Measurements from ENCODE around the gene F2. TPM values are rescaled to one million over a fixed set of nuclear protein-coding genes. Genes with fewer than 3 reads are reported as not detected.

F2 gene
- total and polyA plus RNA-seq, 2 of the 13 experiments (the other 11 are each of a cell fraction or from before 2014, with no cell fraction given), result 330 to 801 TPM

DNA sequence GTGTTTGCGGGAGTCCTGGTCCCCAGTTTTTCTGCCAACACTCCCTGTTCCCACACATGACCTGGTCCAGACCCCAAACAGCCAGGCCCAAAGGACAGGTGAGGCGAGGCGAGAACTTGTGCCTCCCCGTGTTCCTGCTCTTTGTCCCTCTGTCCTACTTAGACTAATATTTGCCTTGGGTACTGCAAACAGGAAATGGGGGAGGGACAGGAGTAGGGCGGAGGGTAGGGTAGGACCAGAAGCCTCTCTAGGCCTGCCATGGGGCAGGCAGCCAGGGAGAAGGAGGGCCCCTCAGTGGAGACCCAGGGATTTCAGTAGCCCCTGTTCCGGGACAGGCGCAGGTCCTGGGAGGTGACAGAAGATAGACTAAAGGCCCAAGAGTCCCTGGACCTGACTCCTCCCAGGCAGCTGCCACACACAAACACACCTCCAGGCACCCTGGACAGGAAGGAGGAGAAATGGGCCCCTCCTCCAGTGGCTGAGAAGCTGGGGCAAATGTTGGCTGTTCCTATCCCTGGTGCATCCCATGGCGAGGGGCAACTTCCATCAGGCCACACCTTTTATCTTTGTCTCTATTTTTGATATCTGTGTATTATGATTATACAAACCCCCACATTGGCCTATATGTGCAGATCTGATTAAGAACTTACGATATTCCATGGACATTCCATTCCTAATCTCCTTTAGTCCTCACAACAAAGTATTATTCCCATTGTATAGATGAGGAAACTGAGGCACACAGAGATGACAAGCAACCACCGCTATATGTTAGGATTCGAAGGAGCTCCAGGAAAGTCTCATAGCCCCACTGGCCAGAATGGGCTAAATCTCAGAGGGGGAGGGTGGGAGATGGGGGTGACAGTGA, 626 bp upstream of the F2 start:
- CTCF ChIA-PET (ENCODE audit: low intra/inter-chr PET ratio, low total read pairs), result no interaction called here
- DNase-seq (ENCODE audit: low spot score) (peak; percentile 98), ATAC-seq (peak; percentile 92), FAIRE-seq (peak; percentile 97)
- Histone ChIP-seq H3K9ac (ENCODE audit: insufficient read depth, low read depth, low read length) (peak overlapping the region; percentile 43; the same call in 1 of the 2 replicates), H3K27ac (ENCODE audit: extremely low read length, insufficient read depth, low read length) (peak overlapping the region; percentile 92), H2AFZ (ENCODE audit: low read length) (no peak overlapping the region), H3K4me2 (ENCODE audit: low read depth, low read length) (peak overlapping the region; percentile 94), H4K20me1 (ENCODE audit: insufficient read depth, low read length) (peaks cover 9% of the 10 kb centered on the region; the same call in 1 of the 2 replicates), H3K4me1 (ENCODE audit: insufficient read depth, low read length) (peaks cover 87% of the 10 kb centered on the region), H3K27me3 (ENCODE audit: control insufficient read depth in 1 of 2, insufficient read depth in 2 of 2, low read length in 2 of 2) (no peaks in the 10 kb centered on the region; a peak in 1 of 5 replicates), H3K9me3 (ENCODE audit: low read length) (no peaks in the 10 kb centered on the region), H3K4me3 (replicated peaks in 1 of 3; ENCODE audit: insufficient read depth in 1 of 3, low read depth in 2 of 3, low read length in 3 of 3) (peak overlapping the region in 2 of 3 experiments; percentile 3 to 92; a peak in 4 of 6 replicates), H3K79me2 (ENCODE audit: insufficient read depth, low read length) (peaks cover 42% of the 10 kb centered on the region), H3K36me3 (replicated peaks in 1 of 2; ENCODE audit: control insufficient read depth in 1 of 2, insufficient read depth in 2 of 2, low read length in 2 of 2) (peaks cover 3 to 8% of the 10 kb centered on the region in 2 experiments)
- POLR2A ChIA-PET, result interaction anchor here (0.8 to 12.3 kb wide), 16 partner anchors 9 to 164 kb away, joined by 3 to 272 read pairs (median 12); partner anchors contain the start of genes ARHGAP1, ATG13 and ZNF408
- intact Hi-C loops (cut with micrococcal nuclease; ENCODE audit: unreplicated experiment) (loop anchor here (1.0 to 5.0 kb wide), 3 partner anchors 18 to 719 kb away; partner anchors contain the start of gene ARHGAP1), in situ Hi-C loops (cut with HindIII; ENCODE audit: extremely low pct_ligation_motif_present, low pct_unique_long_range_greater_than_20kb) (no loop called here)
- TSS peak; percentile 49 for BruUV-seq (replicated peaks)
- 5% methylated on average over 9 of the region's 11 CpGs for WGBS (ENCODE audit: low lambda C conversion rate)
- no peak for TF ChIP-seq ZNF598 (CRISPR knock-in tag; IDR thresholded peaks at IDR 0.05; ENCODE audit: borderline replicate concordance)
- TF ChIP-seq ATM (IDR thresholded peaks at IDR 0.05; ENCODE audit: borderline replicate concordance), result no peak
- TF ChIP-seq, protein P1, sequence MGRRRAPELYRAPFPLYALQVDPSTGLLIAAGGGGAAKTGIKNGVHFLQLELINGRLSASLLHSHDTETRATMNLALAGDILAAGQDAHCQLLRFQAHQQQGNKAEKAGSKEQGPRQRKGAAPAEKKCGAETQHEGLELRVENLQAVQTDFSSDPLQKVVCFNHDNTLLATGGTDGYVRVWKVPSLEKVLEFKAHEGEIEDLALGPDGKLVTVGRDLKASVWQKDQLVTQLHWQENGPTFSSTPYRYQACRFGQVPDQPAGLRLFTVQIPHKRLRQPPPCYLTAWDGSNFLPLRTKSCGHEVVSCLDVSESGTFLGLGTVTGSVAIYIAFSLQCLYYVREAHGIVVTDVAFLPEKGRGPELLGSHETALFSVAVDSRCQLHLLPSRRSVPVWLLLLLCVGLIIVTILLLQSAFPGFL (CRISPR knock-in tag; IDR thresholded peaks at IDR 0.05), result no peak
- no peak for TF ChIP-seq U2AF2 (IDR thresholded peaks at IDR 0.05; ENCODE audit: low read depth, low read length)
- TF ChIP-seq TCF12 (IDR thresholded peaks at IDR 0.05), result no peak
- peak; percentile 86; the same call in 1 of the 2 replicates for TF ChIP-seq TCF12 (CRISPR knock-in tag; IDR thresholded peaks at IDR 0.05)
- TF ChIP-seq, protein P2, sequence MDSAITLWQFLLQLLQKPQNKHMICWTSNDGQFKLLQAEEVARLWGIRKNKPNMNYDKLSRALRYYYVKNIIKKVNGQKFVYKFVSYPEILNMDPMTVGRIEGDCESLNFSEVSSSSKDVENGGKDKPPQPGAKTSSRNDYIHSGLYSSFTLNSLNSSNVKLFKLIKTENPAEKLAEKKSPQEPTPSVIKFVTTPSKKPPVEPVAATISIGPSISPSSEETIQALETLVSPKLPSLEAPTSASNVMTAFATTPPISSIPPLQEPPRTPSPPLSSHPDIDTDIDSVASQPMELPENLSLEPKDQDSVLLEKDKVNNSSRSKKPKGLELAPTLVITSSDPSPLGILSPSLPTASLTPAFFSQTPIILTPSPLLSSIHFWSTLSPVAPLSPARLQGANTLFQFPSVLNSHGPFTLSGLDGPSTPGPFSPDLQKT (CRISPR knock-in tag; IDR thresholded peaks at IDR 0.05; ENCODE audit: borderline replicate concordance), result no peak
- peak; percentile 71 for TF ChIP-seq HHEX (CRISPR knock-in tag; IDR thresholded peaks at IDR 0.05)
- no peak for TF ChIP-seq ZNF737 (CRISPR knock-in tag; IDR thresholded peaks at IDR 0.05; ENCODE audit: borderline replicate concordance)
- TF ChIP-seq YEATS4 (CRISPR knock-in tag; IDR thresholded peaks at IDR 0.05; ENCODE audit: borderline replicate concordance), result peak; percentile 81
- no peak for TF ChIP-seq FOXM1 (CRISPR knock-in tag; IDR thresholded peaks at IDR 0.05)
- no peak for TF ChIP-seq ZNF660 (CRISPR knock-in tag; IDR thresholded peaks at IDR 0.05; ENCODE audit: borderline replicate concordance, low read depth)
- peak; percentile 75; the same call in 1 of the 2 replicates for TF ChIP-seq ZC3H13 (CRISPR knock-in tag; IDR thresholded peaks at IDR 0.05)
- TF ChIP-seq ZNF781 (CRISPR knock-in tag; IDR thresholded peaks at IDR 0.05; ENCODE audit: borderline replicate concordance, not compliant biosample characterization), result no peak
- TF ChIP-seq PAWR (CRISPR knock-in tag; IDR thresholded peaks at IDR 0.05; ENCODE audit: borderline replicate concordance), result no peak
- TF ChIP-seq SPEN (CRISPR knock-in tag; IDR thresholded peaks at IDR 0.05; ENCODE audit: low read depth), result peak; percentile 77
- no peak; the same call in 1 of the 2 replicates for TF ChIP-seq ZFP82 (CRISPR knock-in tag; IDR thresholded peaks at IDR 0.05; ENCODE audit: borderline replicate concordance)
- TF ChIP-seq ZNF720 (CRISPR knock-in tag; IDR thresholded peaks at IDR 0.05), result no peak
- 0 out of 2 replicates have a peak, but pooled peaks have one; percentile 32 for TF ChIP-seq ARNT2 (CRISPR knock-in tag; IDR thresholded peaks at IDR 0.05; ENCODE audit: low read depth)
- TF ChIP-seq, protein P3, sequence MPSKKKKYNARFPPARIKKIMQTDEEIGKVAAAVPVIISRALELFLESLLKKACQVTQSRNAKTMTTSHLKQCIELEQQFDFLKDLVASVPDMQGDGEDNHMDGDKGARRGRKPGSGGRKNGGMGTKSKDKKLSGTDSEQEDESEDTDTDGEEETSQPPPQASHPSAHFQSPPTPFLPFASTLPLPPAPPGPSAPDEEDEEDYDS (CRISPR knock-in tag; IDR thresholded peaks at IDR 0.05), result peak; percentile 83
- no peak; the same call in 1 of the 2 replicates for TF ChIP-seq ZFP90 (CRISPR knock-in tag; IDR thresholded peaks at IDR 0.05; ENCODE audit: borderline replicate concordance)
